Endothelial cell of umbilical vein (primary cell): ENCODE results near the gene SYNE1. TPM values are rescaled to one million over a fixed set of nuclear protein-coding genes. Genes with fewer than 3 reads are reported as not detected.

ENCODE experiments used
- BruUV-seq: library from RNA; stranded (reverse); fragments of 400-500 nt; replicated peaks from 2 replicates; lab custom pipeline; 2021; lab: Mats Ljungman, UMichigan
- CTCF ChIA-PET: fragments of 300-600, 350-600 bp; sonication (Branson Sonifier 250); formaldehyde crosslinking; loops from one replicate; lab custom pipeline; 2021; ENCODE audit warnings: antibody characterized with exemption, inconsistent platforms; lab: Charles Lee
- POLR2A ChIA-PET: fragments of 300-600, 350-600 bp; sonication (Branson Sonifier 250); formaldehyde crosslinking; loops from one replicate; lab custom pipeline; 2021; ENCODE audit warnings: antibody characterized with exemption, inconsistent platforms; lab: Charles Lee
- DNase-seq: peaks from one replicate; pipeline ENCODE4 v3.0.0-alpha.2; 2011; ENCODE audit warnings: low read depth, low spot score
- FAIRE-seq: peaks from 2 replicates; lab custom pipeline; 2011; peaks lifted over from hg19 to GRCh38; lab: Jason Lieb, UNC
- H2AFZ ChIP-seq: 2 replicates; pipeline ENCODE4 v1.6.0; 2012; ENCODE audit warnings: low read depth, low read length, control low read depth, inconsistent platforms
- H3K27ac ChIP-seq: 2 replicates; pipeline ENCODE4 v1.5.1; 2011; ENCODE audit warnings: low read depth, mild to moderate bottlenecking, control low read depth, low read length, moderate library complexity; ENCODE audit not compliant: insufficient read depth
- H3K27me3 ChIP-seq, 2 experiments: 2 replicates each; pipeline versions ENCODE4 v1.6.0 to v1.6.1; 2011; ENCODE audit warnings: low read length in 2 of 2, mixed read lengths in 1 of 2; ENCODE audit not compliant: control insufficient read depth in 2 of 2, insufficient read depth in 2 of 2
- H3K36me3 ChIP-seq, 2 experiments: 2 replicates in 1 of 2; 3 replicates in 1 of 2; pipeline ENCODE4 v1.5.1; 2011; ENCODE audit warnings: low read length in 2 of 2, mild to moderate bottlenecking in 1 of 2, moderate library complexity in 1 of 2; ENCODE audit not compliant: control insufficient read depth in 2 of 2, insufficient read depth in 2 of 2; ENCODE audit errors: extremely low read depth in 1 of 2
- H3K4me1 ChIP-seq: 3 replicates; pipeline ENCODE4 v1.5.1; 2011; ENCODE audit warnings: mild to moderate bottlenecking, low read length; ENCODE audit not compliant: control insufficient read depth, insufficient read depth; ENCODE audit errors: extremely low read depth
- H3K4me2 ChIP-seq: 2 replicates; pipeline ENCODE4 v1.6.1; 2011; ENCODE audit warnings: low read length, control low read depth, mixed read lengths; ENCODE audit not compliant: insufficient read depth
- H3K4me3 ChIP-seq, 3 experiments: fragments of 200-600 bp in 1 of 3; sonication (generic), shearing (Covaris generic) in 1 of 3; replicated peaks in 1 of 3; 2 replicates each; pipeline ENCODE4 v1.5.1; 2011 to 2016; ENCODE audit warnings: control low read depth in 3 of 3, low read length in 3 of 3, mild to moderate bottlenecking in 2 of 3, inconsistent platforms in 1 of 3, low read depth in 1 of 3, moderate library complexity in 1 of 3; ENCODE audit not compliant: insufficient read depth in 1 of 3
- H3K79me2 ChIP-seq: 2 replicates; pipeline ENCODE4 v1.6.0; 2012; ENCODE audit warnings: low read length, inconsistent platforms; ENCODE audit not compliant: control insufficient read depth, insufficient read depth
- H3K9ac ChIP-seq: replicated peaks from 2 replicates; pipeline ENCODE3; 2011; ENCODE audit warnings: low read length, control low read depth; ENCODE audit not compliant: insufficient read depth; ENCODE audit errors: extremely low read depth
- H3K9me1 ChIP-seq: replicated peaks from 3 replicates; pipeline ENCODE4 v1.6.0; 2011; ENCODE audit warnings: mild to moderate bottlenecking, low read length; ENCODE audit not compliant: control insufficient read depth, insufficient read depth; ENCODE audit errors: extremely low read depth
- H3K9me3 ChIP-seq: replicated peaks from 2 replicates; pipeline ENCODE4 v1.5.1; 2012; ENCODE audit warnings: low read length, inconsistent platforms; ENCODE audit not compliant: control insufficient read depth, insufficient read depth
- H4K20me1 ChIP-seq: replicated peaks from 2 replicates; pipeline ENCODE3; 2011; ENCODE audit warnings: mild to moderate bottlenecking, low read length; ENCODE audit not compliant: control insufficient read depth, insufficient read depth; ENCODE audit errors: extremely low read depth
- CTCF ChIP-seq, 2 donors: IDR thresholded peaks; 1 replicate in 1 of 2; 2 replicates in 1 of 2; pipeline ENCODE4 v1.5.1; 2011; ENCODE audit warnings: low read length in 2 of 2, mild to moderate bottlenecking in 2 of 2, moderate library complexity in 2 of 2, control low read depth in 1 of 2, inconsistent platforms in 1 of 2, low read depth in 1 of 2; ENCODE audit not compliant: insufficient read depth in 1 of 2; ENCODE audit errors: extremely low read depth in 1 of 2
- EZH2 ChIP-seq: IDR thresholded peaks from 2 replicates; pipeline ENCODE4 v1.6.1; 2012; ENCODE audit warnings: borderline replicate concordance, low read depth, mild to moderate bottlenecking, moderate library complexity, low read length, inconsistent platforms; ENCODE audit not compliant: severe bottlenecking
- FOS ChIP-seq: IDR thresholded peaks from 2 replicates; pipeline ENCODE4 v1.6.1; 2011; ENCODE audit warnings: mild to moderate bottlenecking, low read length, moderate library complexity, borderline replicate concordance; ENCODE audit not compliant: insufficient read depth
- GATA2 ChIP-seq: IDR thresholded peaks from 2 replicates; pipeline ENCODE4 v1.7.0; 2011; ENCODE audit warnings: low read depth, mild to moderate bottlenecking, moderate library complexity, mixed read lengths, low read length; ENCODE audit not compliant: insufficient read length, insufficient read depth
- JUN ChIP-seq: IDR thresholded peaks from 2 replicates; pipeline ENCODE4 v1.6.1; 2011; ENCODE audit warnings: borderline replicate concordance, low read depth; ENCODE audit not compliant: insufficient read length, insufficient read depth
- MAX ChIP-seq: IDR thresholded peaks from 2 replicates; pipeline ENCODE4 v1.6.1; 2011; ENCODE audit not compliant: insufficient read depth, insufficient read length
- MYC ChIP-seq: IDR thresholded peaks from one replicate; pipeline ENCODE4 v1.6.1; 2011; ENCODE audit warnings: mild to moderate bottlenecking, low read depth, low read length
- POLR2A ChIP-seq: IDR thresholded peaks from 2 replicates; pipeline ENCODE4 v1.6.1; 2012; ENCODE audit warnings: low read depth, mild to moderate bottlenecking, control low read depth, low read length
- POLR2AphosphoS5 ChIP-seq: IDR thresholded peaks from 2 replicates; pipeline ENCODE4 v1.6.1; 2012; ENCODE audit warnings: low read depth, mild to moderate bottlenecking, control low read depth, low read length, moderate library complexity; ENCODE audit not compliant: insufficient read depth
- dilution Hi-C: fragments of 300-500 bp; cut with MboI; formaldehyde crosslinking; loops from one replicate; pipeline ENCODE4 v1.15.0; 2019; ENCODE audit warnings: low sequenced_read_pairs; ENCODE audit not compliant: extremely low pct_ligation_motif_present
- intact Hi-C: fragments of 100-400 bp; cut with micrococcal nuclease; formaldehyde crosslinking; loops from one replicate; pipeline ENCODE4 v1.10.0; 2022
- polyA plus RNA-seq, 4 experiments: library from polyadenylated mRNA; depleted of rRNA in 3 of 4; stranded (reverse) in 3 of 4; unstranded in 1 of 4; fragments of >200 nt; gene quantifications; 2 replicates each; pipeline versions ENCODE4 v1.2.1 to v1.2.3, GENCODE V29; 2011 to 2012; ENCODE audit warnings: missing spikeins in 1 of 4
- total RNA-seq: library from RNA; stranded (reverse); gene quantifications from 2 replicates; pipeline ENCODE4 v1.2.3, GENCODE V29; 2021

SYNE1 gene
- total and polyA plus RNA-seq, 2 donors (not counting 3 experiments of a cell fraction or from before 2014, with no cell fraction given): 26.5 to 52.3 TPM

GRCh38 chr6:152605342-152605741 lies 31.8 kb downstream of the SYNE1 start:
- H3K27ac ChIP-seq: no peak overlapping the region

More at GRCh38 chr6:152605342-152605741, 31.8 kb downstream of the SYNE1 start:
- Histone ChIP-seq H4K20me1 (no peaks in the 10 kb centered on the region), H3K9me1 (no peaks in the 10 kb centered on the region), H3K4me3 (no peak overlapping the region), H3K4me2 (no peak overlapping the region), H3K9ac (no peak overlapping the region), H3K4me1 (no peaks in the 10 kb centered on the region), H2AFZ (no peak overlapping the region), H3K36me3 (no peaks in the 10 kb centered on the region), H3K79me2 (no peaks in the 10 kb centered on the region), H3K9me3 (no peaks in the 10 kb centered on the region), H3K27me3 (peaks cover 0 to 3% of the 10 kb centered on the region in 2 experiments)
- dilution Hi-C loops (no loop called here), intact Hi-C loops (no loop called here)
- BruUV-seq: no TSS peak
- no peak for TF ChIP-seq POLR2AphosphoS5
- no peak for TF ChIP-seq POLR2A
- TF ChIP-seq GATA2: no peak
- no peak for TF ChIP-seq CTCF (IDR thresholded peaks at IDR 0.05; ENCODE audit: extremely low read depth in 1 of 2, insufficient read depth in 1 of 2, low read depth in 1 of 2, low read length in 2 of 2)
- no peak for TF ChIP-seq EZH2
- no peak for TF ChIP-seq JUN
- TF ChIP-seq MYC: no peak
- TF ChIP-seq MAX: no peak
- no peak for TF ChIP-seq FOS
- ChIA-PET POLR2A (no interaction called here), CTCF (interaction anchor here (1.1 to 2.4 kb wide), 4 partner anchors 10 to 343 kb away, joined by 3 to 8 read pairs (median 3); no protein-coding TSS in a partner anchor)
- DNase-seq: peak; percentile 11
- peak; percentile 54 for FAIRE-seq
